ENCODE measurements around the gene FRYL.

DNA sequence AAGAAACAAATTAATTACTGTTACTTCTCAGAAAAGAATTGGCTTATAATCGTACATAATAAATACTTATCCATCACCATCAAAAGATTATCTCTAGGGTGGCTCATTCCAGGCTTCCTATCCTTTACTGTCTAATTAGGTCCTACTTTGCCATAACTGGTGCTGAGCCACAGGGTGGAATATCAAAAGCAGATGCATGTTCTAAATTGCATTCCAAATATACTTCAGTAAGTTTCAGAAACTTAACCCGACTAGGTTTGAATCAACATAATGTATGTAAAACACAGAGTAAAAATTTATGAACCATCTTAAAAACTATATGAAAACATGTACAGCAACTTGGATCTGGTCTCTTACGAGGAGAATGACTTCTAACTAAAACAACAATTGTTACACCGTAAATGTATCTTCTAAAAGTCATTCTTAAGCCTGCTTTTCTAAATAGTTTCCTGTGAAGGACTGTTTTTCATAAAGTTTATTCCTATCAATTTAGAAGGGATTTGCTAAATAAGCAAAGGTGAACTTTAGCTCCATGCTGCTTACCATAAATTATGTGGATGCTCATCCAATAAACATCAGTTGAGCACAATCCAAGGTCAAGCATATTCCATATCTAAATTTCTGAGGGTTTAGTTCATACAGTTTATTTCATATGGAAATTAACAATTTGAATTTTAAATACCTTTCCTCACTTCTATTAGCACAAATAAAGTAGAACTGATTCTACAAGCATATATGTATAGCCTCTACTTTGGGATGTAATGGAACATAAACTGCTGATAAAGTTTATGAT, 276.6 kb downstream of the FRYL start:
- no peak for TF ChIP-seq CTCF (IDR thresholded peaks at IDR 0.05)
- TF ChIP-seq POLR2A (IDR thresholded peaks at IDR 0.05): no peak

All from adrenal gland (tissue), 5 donors.